Liver (tissue), 9 donors: ENCODE data around the gene RAB44. TPM values are rescaled to one million over a fixed set of nuclear protein-coding genes. Genes with fewer than 3 reads are reported as not detected.

Experiments used
- DNase-seq: peaks from one replicate; pipeline ENCODE4 v3.0.0-alpha.2; 2017; ENCODE audit warnings: low spot score
- H3K27ac ChIP-seq, 2 donors: one replicate each; pipeline ENCODE4 v1.7.0; 2013; ENCODE audit warnings: inconsistent platforms in 2 of 2, low read length in 2 of 2, control low read depth in 1 of 2, low read depth in 1 of 2, mild to moderate bottlenecking in 1 of 2
- H3K27me3 ChIP-seq, 4 donors: one replicate each; pipeline versions ENCODE4 v1.6.1 to v1.7.0; 2013; ENCODE audit warnings: low read length in 3 of 4, inconsistent platforms in 1 of 4, mild to moderate bottlenecking in 1 of 4, moderate library complexity in 1 of 4; ENCODE audit not compliant: control insufficient read depth in 4 of 4, insufficient read depth in 4 of 4
- H3K36me3 ChIP-seq, 4 donors: one replicate each; pipeline versions ENCODE4 v1.6.1 to v1.7.0; 2013; ENCODE audit warnings: low read length in 3 of 4, mild to moderate bottlenecking in 3 of 4, low read depth in 1 of 4, moderate library complexity in 1 of 4; ENCODE audit not compliant: control insufficient read depth in 4 of 4, insufficient read depth in 3 of 4
- H3K4me1 ChIP-seq, 4 donors: one replicate each; pipeline versions ENCODE4 v1.6.1 to v1.7.0; 2013; ENCODE audit warnings: low read length in 3 of 4, mild to moderate bottlenecking in 3 of 4, moderate library complexity in 1 of 4; ENCODE audit not compliant: control insufficient read depth in 4 of 4, insufficient read depth in 4 of 4
- H3K4me3 ChIP-seq, 3 donors: one replicate each; pipeline versions ENCODE4 v1.6.1 to v1.7.0; 2013; ENCODE audit warnings: low read length in 3 of 3, control low read depth in 1 of 3, low read depth in 1 of 3, mild to moderate bottlenecking in 1 of 3
- H3K9ac ChIP-seq, 2 donors: one replicate each; pipeline ENCODE4 v1.7.0; 2013; ENCODE audit warnings: low read length in 2 of 2, mild to moderate bottlenecking in 2 of 2, moderate library complexity in 2 of 2, control low read depth in 1 of 2, low read depth in 1 of 2
- H3K9me3 ChIP-seq, 4 donors: one replicate each; pipeline versions ENCODE4 v1.6.1 to v1.7.0; 2013; ENCODE audit warnings: low read length in 3 of 4; ENCODE audit not compliant: control insufficient read depth in 4 of 4
- ATF3 ChIP-seq: IDR thresholded peaks from 2 replicates; pipeline ENCODE4 v1.6.1; 2016; ENCODE audit warnings: antibody characterized with exemption
- CTCF ChIP-seq: fragments of 150-350 bp; IDR thresholded peaks from 2 replicates; pipeline ENCODE4 v1.5.1; 2017; ENCODE audit warnings: improper control_type of control experiment, low read depth, low read length; ENCODE audit not compliant: missing input control
- EGR1 ChIP-seq, 2 donors: IDR thresholded peaks; 2 replicates each; pipeline ENCODE4 v1.6.1; 2016 to 2018; ENCODE audit warnings: antibody characterized with exemption in 2 of 2, low read depth in 2 of 2
- FOXA1 ChIP-seq: IDR thresholded peaks from 2 replicates; pipeline ENCODE4 v1.6.1; 2016; ENCODE audit warnings: antibody characterized with exemption
- GABPA ChIP-seq, 2 donors: IDR thresholded peaks in 1 of 2; conservative IDR thresholded peaks in 1 of 2; 2 replicates each; pipeline ENCODE4 v1.6.1; 2016; ENCODE audit warnings: antibody characterized with exemption in 2 of 2, mild to moderate bottlenecking in 1 of 2, moderate library complexity in 1 of 2
- HNF4G ChIP-seq: IDR thresholded peaks from 2 replicates; pipeline ENCODE4 v1.6.1; 2016; ENCODE audit warnings: antibody characterized with exemption
- JUND ChIP-seq, 2 donors: IDR thresholded peaks; 2 replicates each; pipeline ENCODE4 v1.6.1; 2016; ENCODE audit warnings: antibody characterized with exemption in 2 of 2
- NR2F2 ChIP-seq: IDR thresholded peaks from 2 replicates; pipeline ENCODE4 v1.6.1; 2016; ENCODE audit warnings: antibody characterized with exemption
- RAD21 ChIP-seq, 2 donors: IDR thresholded peaks; 2 replicates each; pipeline ENCODE4 v1.6.1; 2016; ENCODE audit warnings: antibody characterized with exemption in 2 of 2, mild to moderate bottlenecking in 2 of 2
- REST ChIP-seq: IDR thresholded peaks from 2 replicates; pipeline ENCODE4 v1.6.1; 2016; ENCODE audit warnings: antibody characterized with exemption, mild to moderate bottlenecking
- TAF1 ChIP-seq: conservative IDR thresholded peaks from 2 replicates; pipeline ENCODE4 v1.6.1; 2016; ENCODE audit warnings: antibody characterized with exemption, mild to moderate bottlenecking
- ZBTB33 ChIP-seq: IDR thresholded peaks from 2 replicates; pipeline ENCODE4 v1.6.1; 2016; ENCODE audit warnings: antibody characterized with exemption
- WGBS: extraction: QIAGEN DNeasy Blood & Tissue Kit; methylation state at CpG from one replicate; pipeline ENCODE4 v1.1.7; 2013; 5-methylcytosine and 5-hydroxymethylcytosine counted together
- polyA plus RNA-seq, 2 donors: library from polyadenylated mRNA; stranded (reverse) in 1 of 2; unstranded in 1 of 2; fragments of 200-250 nt in 1 of 2; fragments of >200 nt in 1 of 2; fragmentation: Nextera tagmentation in 1 of 2; extraction: Ambion mirVana in 1 of 2; gene quantifications; one replicate each; pipeline versions ENCODE4 v1.2.1 to v1.2.3, GENCODE V29; 2013 to 2015
- total RNA-seq, 2 donors: library from RNA; depleted of rRNA; stranded (reverse); fragments of >200 nt; gene quantifications; one replicate each; pipeline ENCODE4 v1.2.3, GENCODE V29; 2014
- donor health status: healthy.
- donor health status: healthy.
- donor health status: healthy.
- donor health status: healthy.
- donor health status: healthy.

The RAB44 gene
- total and polyA plus RNA-seq, 4 donors: 0.02 to 1.3 (median 0.08) TPM; not detected in 1

GRCh38 chr6:36765594-36766398, 68.2 kb downstream of the RAB44 start:
- TF ChIP-seq CTCF: peak; percentile 83
- TF ChIP-seq TAF1: no peak
- peak; percentile 93 to 95 for TF ChIP-seq RAD21 (IDR thresholded peaks at IDR 0.05)
- 46% methylated on average over 17 of the region's 17 CpGs for WGBS

GRCh38 chr6:36766399-36766945, 68.8 kb downstream of the RAB44 start:
- no peaks in the 10 kb centered on the region for H3K36me3 ChIP-seq
- 91% methylated on average over 10 of the region's 10 CpGs for WGBS
- TF ChIP-seq TAF1: no peak
- no peak for TF ChIP-seq ATF3
- no peak for TF ChIP-seq NR2F2
- no peak for TF ChIP-seq RAD21 (IDR thresholded peaks at IDR 0.05)
- TF ChIP-seq JUND (IDR thresholded peaks at IDR 0.05): no peak
- no peak for TF ChIP-seq ZBTB33
- TF ChIP-seq GABPA (IDR thresholded peaks at IDR 0.05 in 1 of 2, conservative IDR thresholded peaks at IDR 0.05 in 1 of 2): no peak
- TF ChIP-seq HNF4G: no peak
- TF ChIP-seq FOXA1: no peak
- no peak for TF ChIP-seq REST
- TF ChIP-seq EGR1 (IDR thresholded peaks at IDR 0.05; ENCODE audit: low read depth in 2 of 2): no peak
- H3K9me3 ChIP-seq: no peaks in the 10 kb centered on the region
- H3K27me3 ChIP-seq: no peaks in the 10 kb centered on the region
- H3K9ac ChIP-seq: no peak overlapping the region
- peaks cover 0 to 7% (median 0%) of the 10 kb centered on the region in 4 donors for H3K4me1 ChIP-seq
- no peak overlapping the region for H3K27ac ChIP-seq
- DNase-seq: no peak
- no peak overlapping the region for H3K4me3 ChIP-seq

More at GRCh38 chr6:36765594-36766398, 68.2 kb downstream of the RAB44 start:
- no peak overlapping the region for H3K4me3 ChIP-seq
- no peak overlapping the region for H3K9ac ChIP-seq
- peak; percentile 81 for DNase-seq
- no peak overlapping the region for H3K27ac ChIP-seq
- H3K9me3 ChIP-seq: no peaks in the 10 kb centered on the region
- no peaks in the 10 kb centered on the region for H3K27me3 ChIP-seq
- H3K36me3 ChIP-seq: no peaks in the 10 kb centered on the region
- peaks cover 0 to 7% (median 0%) of the 10 kb centered on the region in 4 donors for H3K4me1 ChIP-seq
